Raji (cell line): Measurements from ENCODE around the gene CYP26B1.

ENCODE experiments used
- POLR2A ChIP-seq: IDR thresholded peaks from 2 replicates; pipeline ENCODE4 v1.6.1; 2011; ENCODE audit warnings: low read depth, low read length, control low read depth; ENCODE audit not compliant: insufficient read depth

The CYP26B1 gene, protein sequence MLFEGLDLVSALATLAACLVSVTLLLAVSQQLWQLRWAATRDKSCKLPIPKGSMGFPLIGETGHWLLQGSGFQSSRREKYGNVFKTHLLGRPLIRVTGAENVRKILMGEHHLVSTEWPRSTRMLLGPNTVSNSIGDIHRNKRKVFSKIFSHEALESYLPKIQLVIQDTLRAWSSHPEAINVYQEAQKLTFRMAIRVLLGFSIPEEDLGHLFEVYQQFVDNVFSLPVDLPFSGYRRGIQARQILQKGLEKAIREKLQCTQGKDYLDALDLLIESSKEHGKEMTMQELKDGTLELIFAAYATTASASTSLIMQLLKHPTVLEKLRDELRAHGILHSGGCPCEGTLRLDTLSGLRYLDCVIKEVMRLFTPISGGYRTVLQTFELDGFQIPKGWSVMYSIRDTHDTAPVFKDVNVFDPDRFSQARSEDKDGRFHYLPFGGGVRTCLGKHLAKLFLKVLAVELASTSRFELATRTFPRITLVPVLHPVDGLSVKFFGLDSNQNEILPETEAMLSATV

GRCh38 chr2:72147303-72147971 lies at the start of gene CYP26B1:
Gene CYP26B1 (minus strand): TSS chr2:72147862. CDS start chr2:72147834, 28 bp downstream.
- TF ChIP-seq POLR2A = no peak

- no peak for TF ChIP-seq POLR2A
Observed at GRCh38 chr2:72193723-72194122, 46.1 kb upstream of the CYP26B1 start.

GRCh38 chr2:72191441-72191840 lies 43.8 kb upstream of the CYP26B1 start:
- TF ChIP-seq POLR2A = no peak

DNA sequence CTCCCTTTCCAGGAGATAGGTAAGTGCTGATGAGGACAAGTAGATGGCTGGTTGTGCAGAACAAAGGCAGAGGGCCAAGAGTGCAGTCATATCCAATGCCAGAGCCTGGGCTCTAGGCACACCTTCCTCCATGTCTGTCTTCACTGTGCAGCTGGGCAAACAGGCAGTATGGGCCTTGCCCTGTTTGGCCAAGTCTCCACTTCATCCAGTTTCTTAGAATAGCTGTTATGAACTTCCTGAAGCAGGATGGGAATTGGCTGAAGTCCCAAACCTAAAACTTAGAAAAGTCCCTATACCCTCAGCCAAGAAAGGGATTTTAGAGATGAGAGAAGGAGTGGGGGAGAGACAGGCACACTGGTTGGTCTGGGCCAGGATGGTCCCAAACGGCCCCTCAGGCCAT lies 37.5 kb upstream of the CYP26B1 start:
- TF ChIP-seq POLR2A = no peak

DNA sequence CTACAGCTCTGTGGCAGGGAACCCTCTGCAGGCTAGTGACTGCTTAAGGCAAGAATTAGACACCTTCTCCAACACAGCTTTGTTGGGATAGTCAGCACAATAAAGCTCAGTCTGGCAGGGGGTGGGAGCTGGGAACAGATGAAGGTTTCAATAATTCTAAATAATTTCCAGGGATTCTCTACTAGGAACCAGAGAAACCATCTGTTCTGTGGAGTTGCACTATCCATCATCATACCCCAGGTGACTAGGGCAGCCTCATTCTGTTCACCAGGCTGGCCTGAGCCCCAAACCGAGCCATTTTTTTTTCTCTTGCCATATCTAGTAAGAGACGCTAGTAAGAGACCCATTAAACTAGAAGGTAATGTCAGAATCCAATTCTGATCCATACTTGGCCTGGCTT lies 35.8 kb upstream of the CYP26B1 start:
- TF ChIP-seq POLR2A = no peak

DNA sequence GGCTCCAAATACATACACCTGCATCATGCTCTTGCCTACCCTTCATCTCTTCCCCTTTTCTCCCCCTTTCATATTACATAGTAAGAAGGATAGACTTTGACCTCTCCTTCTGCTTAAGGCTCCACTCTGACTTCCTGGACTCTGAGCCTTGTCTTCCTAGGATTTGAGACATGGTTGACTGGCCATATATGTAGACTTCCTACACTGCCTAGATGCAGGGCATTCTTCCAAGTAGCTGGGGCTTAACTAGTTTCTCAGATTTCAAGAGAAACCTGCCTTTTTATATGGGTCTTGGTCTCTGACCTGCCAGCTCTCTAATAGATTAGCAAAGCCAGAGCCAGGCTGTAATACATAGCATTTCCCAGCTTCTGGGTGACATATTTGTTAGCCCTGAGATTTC lies 35.4 kb upstream of the CYP26B1 start:
- TF ChIP-seq POLR2A = no peak

- TF ChIP-seq POLR2A = no peak
Observed at GRCh38 chr2:72182547-72182946, 34.9 kb upstream of the CYP26B1 start.

GRCh38 chr2:72181616-72182015 lies 34.0 kb upstream of the CYP26B1 start:
- TF ChIP-seq POLR2A = no peak

GRCh38 chr2:72180351-72180750 lies 32.7 kb upstream of the CYP26B1 start:
- no peak for TF ChIP-seq POLR2A

DNA sequence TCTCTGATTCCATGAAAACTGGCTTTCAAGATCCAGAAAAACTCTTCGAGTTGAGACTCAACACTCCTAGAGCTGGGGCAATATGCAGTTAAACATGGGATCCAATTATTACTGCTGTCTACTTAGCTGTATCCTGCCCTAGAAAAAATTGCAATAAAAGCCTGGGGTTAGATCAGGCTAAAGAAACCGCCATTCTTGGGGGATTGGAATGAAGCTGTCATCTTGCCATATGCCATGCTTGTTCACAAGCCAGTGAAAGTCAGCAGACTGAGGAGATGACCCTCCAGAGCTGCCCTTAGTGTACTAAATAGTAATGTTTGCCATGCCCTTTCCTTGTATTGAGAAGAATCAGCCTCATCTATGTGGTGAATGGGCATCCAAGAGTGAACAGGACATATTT lies 30.9 kb upstream of the CYP26B1 start:
- TF ChIP-seq POLR2A = no peak

GRCh38 chr2:72176281-72176680 lies 28.6 kb upstream of the CYP26B1 start:
- no peak for TF ChIP-seq POLR2A

- no peak for TF ChIP-seq POLR2A
Observed at GRCh38 chr2:72175636-72176035, 28.0 kb upstream of the CYP26B1 start.

GRCh38 chr2:72173640-72174321 lies 26.1 kb upstream of the CYP26B1 start:
- TF ChIP-seq POLR2A = no peak

GRCh38 chr2:72172478-72172877 lies 24.8 kb upstream of the CYP26B1 start:
- TF ChIP-seq POLR2A = no peak

- no peak for TF ChIP-seq POLR2A
Observed at GRCh38 chr2:72166279-72166678, 18.6 kb upstream of the CYP26B1 start.

DNA sequence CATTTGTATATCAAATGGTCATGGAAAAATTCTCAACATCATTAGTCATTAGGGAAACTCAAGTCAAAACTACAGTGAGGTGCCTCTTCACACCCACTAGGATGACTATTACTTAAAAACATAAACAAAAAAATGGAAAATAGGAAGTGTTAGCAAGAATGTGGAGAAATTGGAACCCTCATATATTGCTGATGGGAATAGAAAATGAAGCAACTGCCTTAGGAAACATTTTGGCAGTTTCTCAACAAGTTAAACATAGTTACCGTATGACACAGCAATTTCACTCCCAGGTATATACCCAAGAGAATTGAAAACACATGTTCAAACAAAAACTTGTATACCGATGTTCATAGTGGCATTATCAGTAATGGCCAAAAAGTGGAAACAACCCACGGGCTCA lies 18.1 kb upstream of the CYP26B1 start:
- TF ChIP-seq POLR2A = no peak
